GM19395 (cell line): ENCODE data around the gene EIF5B.

Experiments
- ATAC-seq: cut with Tn5 transposase; IDR thresholded peaks from one replicate; pipeline ENCODE4 v1.9.1; 2021; ENCODE audit warnings: mild to moderate bottlenecking, moderate library complexity; ENCODE audit not compliant: unreplicated experiment

Gene EIF5B

DNA sequence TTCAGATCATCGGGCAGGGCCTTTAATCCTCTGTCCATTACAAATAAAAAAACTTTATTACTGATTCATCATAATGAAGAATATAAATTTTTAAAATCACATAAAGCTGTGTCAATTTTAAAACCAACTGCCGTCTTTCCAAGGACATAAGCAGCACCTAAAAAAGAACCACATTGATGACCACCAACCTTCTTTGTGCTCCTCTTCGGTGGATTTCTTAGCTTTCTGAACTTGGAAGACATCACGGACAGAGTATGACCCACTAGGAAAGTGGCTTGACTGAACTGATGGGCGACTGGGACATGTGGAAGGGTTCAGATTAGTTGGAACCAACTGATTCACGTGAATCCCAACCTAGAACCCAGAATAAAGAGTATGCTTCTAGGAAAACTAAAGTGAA lies 68.9 kb downstream of the EIF5B start:
- ATAC-seq, result no peak

DNA sequence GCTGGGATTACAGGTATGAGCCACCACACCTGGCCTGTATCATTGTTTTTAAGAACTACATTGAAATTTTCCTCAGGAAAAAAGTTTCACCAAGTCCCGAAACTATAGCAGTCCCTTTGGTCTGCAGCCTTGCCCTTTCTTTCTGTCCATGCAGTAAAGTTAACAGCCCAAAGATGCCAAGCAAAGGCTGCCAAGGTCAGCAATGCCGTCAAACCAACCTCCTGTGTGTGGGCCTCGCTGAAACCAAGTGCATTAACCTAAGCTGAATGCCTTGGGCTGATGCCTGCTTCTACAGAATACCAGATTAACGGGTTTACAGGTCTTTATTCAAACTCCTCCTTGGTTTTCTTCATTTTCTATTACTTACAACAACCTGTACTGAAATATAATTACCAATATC lies 73.1 kb downstream of the EIF5B start:
- ATAC-seq, result no peak

DNA sequence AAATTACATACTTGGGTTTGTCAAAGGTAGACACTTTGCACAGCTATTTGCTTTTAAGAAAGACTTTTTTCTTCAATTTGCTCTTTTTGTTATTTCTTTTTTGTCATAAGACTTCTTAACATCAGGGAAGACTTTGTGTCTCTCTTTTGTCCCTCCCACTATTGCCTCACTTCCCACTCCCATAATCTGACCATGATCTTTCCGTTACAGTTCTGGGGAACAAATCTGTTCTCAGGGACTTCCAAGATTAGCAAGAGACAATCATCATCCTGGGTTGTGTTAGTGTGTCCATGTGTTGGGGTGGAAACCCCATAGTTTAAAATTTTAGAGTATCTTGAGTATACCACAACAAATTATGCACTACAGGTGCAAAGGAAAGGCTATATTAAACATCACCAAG lies 77.4 kb downstream of the EIF5B start:
- no peak for ATAC-seq

DNA sequence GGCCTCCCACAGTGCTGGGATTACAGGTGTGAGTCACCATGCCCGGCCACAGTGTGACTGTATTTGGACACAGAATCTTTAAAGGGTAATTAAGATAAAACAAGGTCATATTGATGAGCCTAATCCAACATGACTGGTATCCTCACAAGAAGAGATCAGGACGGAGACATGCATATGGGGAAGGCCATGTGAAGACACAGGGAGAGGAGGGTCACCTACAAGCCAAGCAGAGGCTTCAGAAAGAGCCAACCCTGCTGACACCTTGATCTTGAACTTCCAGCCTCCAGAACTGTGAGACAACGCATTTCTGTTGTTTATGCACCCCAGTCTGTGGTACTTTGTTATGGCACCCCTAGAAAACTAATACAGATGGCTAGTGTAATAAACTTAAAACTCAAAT lies 80.2 kb downstream of the EIF5B start:
- no peak for ATAC-seq

DNA sequence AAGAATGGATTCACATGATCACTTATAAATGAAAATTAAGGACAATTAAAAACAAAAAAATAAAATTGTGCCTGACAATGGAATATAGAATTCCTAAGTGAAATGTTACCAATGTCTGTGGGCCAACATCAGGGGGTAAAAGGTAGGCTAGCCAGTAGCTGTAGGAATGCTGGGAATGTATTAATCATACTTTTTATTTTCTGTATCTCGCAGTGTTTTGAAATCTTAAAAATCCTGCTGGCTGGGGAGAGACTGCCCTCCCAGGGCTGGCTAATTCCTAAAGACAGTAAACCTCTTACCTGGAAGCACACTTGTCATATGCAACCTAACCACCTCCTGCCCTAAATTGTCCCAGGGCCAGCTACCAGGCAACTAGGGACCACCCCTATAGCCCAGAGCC lies 82.8 kb downstream of the EIF5B start:
- no peak for ATAC-seq

DNA sequence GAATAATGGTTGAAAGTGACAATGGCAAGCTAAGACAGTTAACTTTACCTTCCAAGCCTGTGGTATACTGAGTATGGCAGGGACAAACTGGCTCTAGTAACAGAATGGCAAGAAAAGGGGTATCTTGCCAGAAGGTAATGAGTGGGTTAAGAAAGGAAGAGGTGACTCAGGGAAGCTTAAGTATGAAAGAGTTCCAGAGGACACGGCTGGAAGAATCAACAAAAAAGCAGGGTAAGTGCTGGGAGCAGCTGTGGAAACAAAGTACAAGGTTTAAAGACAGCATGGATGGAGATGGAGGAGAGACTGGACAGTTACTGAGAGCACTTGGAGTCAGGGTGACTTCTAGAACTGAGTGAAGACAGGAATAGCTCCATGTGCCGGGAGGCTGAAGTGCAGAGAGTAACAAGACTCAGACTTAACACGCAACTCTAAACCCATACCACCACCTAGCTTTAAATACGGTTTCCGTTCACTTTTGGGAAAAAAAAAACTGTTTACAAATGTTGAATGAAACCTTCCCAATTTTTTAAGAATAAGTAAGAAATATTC lies 83.6 kb downstream of the EIF5B start:
- ATAC-seq, result no peak

DNA sequence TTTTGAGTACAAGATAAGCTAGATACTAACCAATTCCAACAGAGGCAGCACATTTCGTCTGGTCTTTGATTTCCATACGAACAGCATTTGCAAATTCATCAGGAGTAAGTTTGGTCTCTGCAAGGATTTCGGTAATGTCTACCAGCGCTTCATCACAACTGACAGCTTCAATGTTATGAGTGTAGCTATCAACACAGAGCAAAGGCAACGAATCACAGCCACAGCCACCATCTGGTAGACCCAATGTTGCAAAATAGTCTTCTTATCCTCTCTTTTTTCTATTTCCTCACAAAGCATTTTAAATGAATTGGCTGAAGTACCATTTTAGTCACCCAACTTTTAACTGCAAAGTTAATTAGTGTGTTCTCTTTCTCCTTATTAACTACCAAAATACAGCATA lies 84.3 kb downstream of the EIF5B start:
- no peak for ATAC-seq

DNA sequence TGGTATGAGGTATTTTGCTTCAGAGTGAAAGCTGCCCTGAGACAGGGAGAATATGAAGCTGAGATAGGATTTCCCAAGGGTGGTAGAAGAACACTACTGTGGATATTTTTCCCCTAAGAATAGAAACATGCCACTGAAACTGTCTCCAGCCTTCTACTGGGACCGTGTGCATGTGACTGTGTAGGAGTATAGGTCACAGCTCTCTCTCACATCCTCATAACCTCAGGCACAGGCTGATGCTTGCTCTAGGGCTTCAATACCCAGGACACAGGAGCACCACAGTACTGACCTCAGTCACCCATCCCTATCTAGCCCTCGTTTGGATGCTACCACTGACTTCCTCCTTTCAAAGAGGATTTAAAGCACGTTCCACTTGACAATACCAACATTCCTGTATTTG lies 85.4 kb downstream of the EIF5B start:
- no peak for ATAC-seq

DNA sequence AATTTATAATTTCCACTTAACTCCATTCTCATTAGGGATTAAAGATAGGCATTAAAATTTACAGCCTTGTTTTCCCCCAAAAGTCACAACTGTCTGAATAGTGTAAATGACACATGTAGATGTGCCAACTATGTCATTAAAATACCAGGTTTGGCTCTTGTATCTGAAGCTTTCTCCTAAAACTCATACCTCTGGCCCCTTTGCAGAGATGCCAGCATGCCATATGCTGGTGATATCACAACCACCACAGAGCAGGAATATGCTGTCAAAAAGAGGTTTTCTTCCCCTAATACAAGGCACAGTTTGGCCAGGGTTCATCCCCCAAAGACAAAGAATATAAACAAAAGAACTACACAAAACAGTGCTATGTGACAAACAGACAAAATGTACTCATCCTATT lies 87.2 kb downstream of the EIF5B start:
- no peak for ATAC-seq

DNA sequence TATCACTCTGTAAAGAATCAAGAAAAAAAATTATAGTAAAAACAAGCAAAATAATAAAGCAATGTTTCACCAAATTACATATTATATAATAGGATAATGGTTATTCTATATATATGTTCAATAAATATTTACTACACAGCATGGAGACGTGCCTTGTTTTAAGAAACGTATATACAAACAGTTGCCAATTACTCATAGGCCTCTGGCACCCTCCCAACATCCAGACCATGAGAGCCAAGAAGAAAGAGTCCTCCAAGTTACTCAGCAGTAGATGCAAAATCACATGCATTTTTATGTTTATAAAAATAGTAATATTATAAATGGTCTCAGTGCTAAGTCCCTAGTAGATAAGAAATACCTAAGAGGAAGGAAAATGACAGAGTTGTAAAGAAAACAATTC lies 87.8 kb downstream of the EIF5B start:
- ATAC-seq, result no peak

DNA sequence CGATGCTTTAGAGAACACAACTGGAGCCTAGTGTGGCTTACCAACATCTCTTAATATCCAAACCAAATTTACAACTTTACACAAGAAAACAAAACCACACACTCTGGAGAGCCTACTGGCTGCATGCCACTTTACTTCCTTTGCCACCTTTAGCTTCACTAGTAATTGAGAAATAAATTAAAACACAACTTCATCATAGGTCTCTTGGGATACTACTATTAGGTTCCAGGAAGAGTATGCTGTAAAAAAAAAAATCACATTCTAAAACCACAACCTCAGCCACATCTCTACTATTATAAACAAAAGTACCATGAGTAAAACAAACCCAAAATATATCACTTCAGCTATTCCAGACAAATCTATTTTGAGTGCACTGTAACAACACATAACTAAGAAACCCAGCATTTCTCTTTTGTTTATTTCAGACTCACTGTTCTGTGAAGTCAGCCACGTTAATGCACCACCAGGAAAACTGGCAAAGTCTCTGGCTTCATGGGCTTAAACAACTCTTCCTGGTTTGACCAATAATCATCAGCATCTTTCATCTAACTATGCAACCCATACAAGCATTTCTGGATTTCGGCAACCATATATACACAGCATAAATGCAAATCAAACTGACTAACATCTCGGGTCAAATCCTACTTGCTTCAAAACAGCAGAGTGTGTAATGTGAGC lies 93.6 kb downstream of the EIF5B start:
- no peak for ATAC-seq

DNA sequence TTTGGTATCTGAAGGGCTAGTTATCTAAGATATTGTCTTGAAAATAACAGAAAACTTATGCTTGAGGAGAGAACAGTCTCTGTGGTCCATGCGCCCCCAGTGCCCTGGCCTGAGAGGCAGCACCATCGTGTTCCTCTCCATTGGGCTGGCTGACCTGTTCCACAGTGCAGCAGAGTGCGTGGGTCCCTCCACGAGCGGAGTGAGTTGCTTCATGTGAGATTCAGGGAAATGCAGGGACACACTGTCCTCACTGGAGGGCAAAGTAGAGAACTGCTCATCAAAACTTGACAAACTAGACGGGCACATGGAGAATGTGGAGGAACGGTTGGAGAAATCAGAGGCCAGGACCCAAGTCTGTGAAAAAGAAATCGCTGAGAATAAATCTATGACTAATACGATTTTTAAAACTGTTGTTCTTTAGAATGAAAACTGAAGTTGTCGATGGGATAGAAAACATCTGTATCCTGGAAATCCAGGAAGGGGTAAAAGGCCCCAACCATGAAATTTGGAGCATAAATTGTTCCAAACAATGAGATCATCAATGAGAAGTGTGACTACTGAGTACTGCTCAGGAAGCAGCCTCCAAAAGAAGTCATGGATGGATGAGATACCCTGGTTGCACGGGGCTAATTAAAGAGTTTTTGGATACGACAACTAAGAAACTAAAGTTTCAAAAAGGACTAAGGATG lies 94.5 kb downstream of the EIF5B start:
- no peak for ATAC-seq

DNA sequence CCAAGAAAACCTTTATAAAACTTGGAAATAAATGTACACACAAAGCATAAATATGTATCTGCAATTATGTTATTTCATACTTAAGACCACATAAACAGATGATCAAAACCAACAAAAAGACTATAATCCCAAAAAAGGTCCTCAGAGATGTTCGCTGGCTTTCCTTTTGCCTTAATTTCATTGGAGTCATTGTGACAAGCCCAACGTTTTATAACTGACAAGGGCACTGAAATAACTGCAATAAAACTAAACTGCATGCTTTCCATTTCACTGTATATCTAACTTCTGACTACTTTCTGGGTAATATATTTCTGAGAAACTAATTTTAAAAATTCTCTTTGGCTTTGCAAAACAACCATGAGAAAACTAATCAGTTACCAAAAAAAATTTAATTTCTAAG lies 96.2 kb downstream of the EIF5B start:
- no peak for ATAC-seq

DNA sequence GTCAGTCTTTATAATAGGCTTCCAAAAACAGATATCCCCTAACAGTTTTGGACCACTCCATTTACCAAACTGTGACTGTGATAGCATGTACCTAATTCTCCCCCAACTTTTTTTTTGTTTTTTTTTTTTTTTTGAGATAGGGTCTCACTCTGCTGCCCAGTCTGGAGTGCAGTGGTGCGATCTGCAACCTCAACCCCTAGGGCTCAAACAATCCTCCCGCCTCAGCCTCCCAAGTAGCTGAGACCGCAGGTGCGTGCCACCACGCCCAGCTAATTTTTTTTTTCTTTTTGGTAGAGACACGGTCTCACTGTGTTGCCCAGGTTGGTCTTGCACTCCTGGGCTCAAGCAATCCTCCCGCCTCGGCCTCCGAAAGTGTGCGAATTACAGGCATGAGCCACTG lies 99.7 kb downstream of the EIF5B start:
- ATAC-seq, result no peak

DNA sequence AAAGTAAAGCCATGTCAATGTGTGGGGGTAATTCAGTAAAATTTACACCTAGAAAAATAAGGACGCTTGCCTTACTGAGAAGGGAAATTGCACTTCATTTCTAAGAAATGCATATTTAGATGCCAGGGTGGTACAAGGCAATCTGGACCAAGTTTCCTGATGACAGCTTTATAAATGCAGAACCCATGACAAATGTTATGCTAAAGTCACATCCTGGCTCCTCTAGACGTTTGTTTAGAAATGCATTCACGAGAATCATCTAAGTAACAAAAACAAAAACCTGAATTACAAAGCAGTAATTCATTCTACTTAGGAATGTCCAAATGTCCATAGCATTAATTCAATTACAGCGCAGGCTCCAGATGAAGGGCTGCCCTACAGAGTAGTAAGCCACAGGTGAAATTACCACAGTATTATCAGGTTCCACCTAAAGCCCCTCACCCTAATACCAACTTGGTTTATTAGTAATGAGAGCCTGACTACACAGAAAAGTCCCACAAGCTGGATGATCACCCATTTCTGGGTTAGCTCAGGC lies 102.8 kb downstream of the EIF5B start:
- no peak for ATAC-seq

DNA sequence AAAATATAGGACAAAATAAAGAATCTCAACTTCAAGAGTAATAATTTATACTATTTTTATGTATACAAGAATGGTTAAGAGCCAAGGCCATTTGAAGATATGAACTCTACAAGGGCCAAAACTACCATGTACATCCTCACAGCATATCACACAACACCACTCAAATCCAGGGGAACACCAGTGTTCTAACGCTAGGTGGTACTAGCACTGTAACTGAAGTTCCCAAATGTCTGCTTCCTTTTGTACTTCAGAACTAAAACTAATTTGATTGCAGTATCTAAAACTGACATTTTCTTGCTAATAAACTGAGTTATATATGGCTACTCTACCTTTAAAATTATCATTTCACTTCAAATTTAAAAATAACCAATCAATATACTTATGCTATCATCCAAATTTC lies 105.6 kb downstream of the EIF5B start:
- no peak for ATAC-seq

DNA sequence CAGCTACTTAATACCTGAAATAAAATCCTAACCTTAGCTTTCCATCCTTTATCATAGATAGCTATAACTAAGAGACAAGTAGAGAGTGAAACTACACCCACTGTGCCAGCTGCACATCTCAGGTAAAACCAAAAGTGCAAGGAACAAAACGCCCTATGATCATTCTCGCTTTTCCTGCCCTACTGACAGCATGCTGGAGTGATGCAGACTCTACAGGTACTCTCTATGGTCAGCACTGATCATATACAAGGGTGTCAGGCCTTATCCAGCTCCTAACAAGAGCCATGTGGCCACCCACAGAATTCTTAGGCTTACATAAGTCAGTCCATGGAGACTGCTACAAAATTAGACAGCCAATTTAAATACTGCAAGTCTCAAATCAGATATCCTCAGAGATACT lies 107.0 kb downstream of the EIF5B start:
- no peak for ATAC-seq

DNA sequence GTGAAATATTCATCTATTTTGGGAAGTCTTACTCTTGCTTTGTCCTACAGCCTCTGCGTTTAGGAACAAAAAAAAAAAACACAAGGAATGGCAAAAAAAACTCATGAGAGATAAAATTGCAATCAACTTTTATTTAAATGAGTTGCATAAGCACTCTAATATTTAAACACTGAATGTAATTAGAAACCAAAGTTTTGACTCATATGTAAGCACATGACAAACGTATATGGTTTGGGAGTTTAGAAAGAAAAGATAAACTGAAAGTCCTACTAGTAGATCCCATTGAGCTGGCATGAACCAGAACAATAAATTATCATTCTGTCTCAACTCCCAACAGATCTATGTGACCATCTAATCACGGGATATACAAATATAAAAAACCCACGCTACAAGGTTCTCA lies 107.9 kb downstream of the EIF5B start:
- ATAC-seq, result no peak

DNA sequence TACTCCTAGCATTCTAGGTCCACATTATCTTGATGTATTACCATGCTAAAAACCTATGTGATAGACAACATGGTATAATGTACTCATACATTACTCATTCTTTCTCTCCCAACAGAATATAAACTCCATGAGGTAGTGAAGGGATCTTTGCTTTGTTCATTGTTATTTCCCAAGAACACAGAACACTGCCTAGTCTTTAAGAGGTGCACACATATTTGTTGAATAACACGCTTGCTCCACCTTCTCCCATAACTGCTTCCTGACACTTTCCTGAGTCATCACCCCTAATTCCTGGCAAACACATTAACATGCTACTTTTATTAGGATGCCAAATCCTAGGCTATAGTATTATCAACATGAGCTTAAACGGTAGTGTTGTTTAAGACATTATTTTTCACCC lies 111.4 kb downstream of the EIF5B start:
- no peak for ATAC-seq

DNA sequence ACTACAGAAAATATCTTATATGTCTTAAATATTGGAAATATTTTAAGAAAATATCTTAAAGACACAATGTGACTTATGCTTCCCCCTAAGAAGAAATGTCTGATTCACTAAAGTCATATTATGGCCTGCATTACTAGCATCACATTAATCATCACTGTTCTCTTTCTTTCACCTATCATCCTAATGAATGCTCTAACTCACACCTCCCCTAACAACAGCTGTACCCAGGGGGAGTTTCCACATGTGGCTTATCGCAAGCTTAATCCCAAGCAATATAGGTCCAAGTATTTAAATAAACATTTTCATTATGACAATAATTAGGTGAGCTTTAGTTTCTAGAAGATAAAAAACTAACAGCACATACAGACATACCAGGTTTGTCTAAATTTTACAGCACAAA lies 113.0 kb downstream of the EIF5B start:
- ATAC-seq, result no peak
